Activated CD4-positive, CD25-positive, alpha-beta regulatory T cell treated with anti-CD3 and anti-CD28 coated beads, Interleukin-2, amount 50 U/mL, for 72 hours (primary cell): Measurements from ENCODE around the gene NUP58.

ENCODE experiments used
- DNase-seq: peaks from one replicate; pipeline ENCODE4 v3.0.0; 2021

NUP58 gene

DNA sequence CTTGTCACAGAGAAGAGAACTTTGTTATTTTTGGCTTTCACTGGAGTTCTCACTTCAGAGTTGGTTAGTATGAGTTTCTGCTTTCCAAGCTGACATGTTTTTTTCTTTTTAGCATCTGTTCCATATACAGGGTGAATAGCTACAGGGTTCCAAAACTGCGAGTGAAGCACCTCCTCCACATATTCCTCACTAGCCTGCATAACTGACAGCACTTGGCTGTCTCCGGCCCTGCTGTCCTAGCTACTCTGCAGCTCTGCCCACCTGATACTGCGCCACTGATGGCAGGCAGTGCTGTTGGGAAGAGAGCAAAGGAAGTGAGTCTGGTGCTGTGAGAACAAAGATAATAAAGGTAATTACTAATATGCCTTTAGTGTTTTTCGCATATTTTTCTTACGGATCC lies 77.1 kb downstream of the NUP58 start:
- no peak for DNase-seq

DNA sequence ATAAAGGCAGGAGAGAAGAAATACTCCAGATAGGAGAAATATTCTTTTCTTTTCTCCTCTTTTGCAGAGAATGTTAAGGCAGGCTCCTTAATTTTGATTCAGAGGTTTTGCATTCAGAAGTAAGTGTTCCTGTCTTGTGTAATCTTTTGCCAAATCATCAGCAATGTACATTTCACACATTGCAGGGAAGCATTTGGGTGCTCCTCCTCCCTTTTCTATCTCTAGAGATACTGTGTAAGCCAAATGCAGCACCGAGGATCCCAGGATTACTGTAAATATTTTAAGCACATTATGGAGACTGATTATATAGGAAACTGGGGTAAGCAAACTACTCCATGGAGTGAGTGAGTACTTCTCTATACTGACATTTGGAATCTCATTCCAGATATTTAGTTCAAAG lies 77.6 kb downstream of the NUP58 start:
- no peak for DNase-seq

DNA sequence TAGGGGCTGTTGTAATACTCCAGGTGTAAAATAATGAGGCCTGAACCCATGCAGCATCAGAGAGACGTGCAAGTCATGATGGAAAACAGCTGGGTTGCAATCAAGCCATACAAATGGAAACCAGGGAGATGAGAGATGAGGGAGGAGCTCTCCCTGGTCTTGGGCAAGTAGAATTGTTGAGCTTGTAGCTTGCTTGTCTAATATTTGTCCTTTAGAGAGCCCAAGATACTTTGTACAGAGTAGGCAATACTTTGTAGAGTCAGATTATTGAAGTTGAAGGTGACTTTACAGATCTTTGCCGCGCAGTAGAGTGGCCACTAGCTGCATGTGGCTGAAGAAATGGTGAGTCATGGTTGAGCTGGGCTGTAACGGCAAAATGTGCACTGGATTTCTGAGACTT lies 78.7 kb downstream of the NUP58 start:
- no peak for DNase-seq

DNA sequence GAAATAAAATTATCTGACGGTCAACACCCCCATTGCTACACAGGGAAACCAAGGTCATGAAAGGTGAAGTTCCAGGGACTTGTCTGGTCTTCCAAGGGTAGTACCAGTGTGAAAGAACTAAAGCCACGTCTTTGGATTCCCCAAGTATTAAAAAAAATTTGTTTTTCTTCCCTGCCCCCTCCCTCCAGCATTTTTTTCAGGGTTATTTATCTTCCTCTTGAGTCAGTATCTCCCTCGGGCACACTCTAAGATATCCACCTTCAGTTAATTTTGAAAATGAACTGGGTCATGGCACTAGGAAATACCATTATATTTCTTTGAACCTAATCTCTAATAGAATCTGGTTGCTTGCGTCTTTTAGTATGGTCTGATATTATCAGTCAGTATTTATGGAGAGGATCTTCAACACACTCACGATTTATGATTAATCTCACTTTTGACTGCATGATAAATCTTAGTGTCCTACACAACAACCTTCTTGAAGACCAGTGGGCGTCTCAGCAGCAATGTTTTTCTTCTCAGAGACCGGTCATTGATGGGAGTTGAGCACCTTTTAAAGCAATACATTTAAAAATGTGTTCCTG lies 79.4 kb downstream of the NUP58 start:
- DNase-seq = no peak

DNA sequence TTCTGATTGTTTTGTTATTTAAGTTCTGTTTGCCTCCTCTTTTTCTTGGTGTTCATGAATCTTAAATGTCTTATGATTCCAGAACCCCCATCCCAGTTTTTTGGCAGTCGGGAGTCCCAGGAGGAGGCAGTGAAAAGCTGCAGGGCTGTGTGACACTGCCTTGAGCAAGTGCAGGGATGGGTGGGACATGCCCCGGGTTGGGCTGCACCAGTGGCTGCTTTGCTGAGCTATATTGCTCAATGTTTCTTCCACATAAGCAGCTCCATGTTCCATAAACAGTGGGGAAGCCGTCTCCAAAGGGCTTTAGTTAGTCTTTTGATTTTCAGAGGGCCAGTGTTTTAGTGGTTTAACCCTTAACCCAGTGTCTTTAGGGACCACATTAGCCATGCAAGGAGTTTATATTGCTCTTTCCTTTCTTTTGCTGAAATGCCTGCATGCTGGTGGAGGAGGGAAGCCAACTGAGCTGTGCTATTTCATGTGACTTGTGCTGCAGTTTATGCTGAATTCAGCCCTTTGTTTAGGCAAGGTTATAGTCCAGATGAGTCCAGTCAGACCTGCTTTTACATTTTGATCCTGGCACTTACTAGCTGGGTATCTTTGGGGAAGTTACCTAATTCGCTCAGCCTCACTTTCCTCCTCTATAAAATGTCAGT lies 83.5 kb downstream of the NUP58 start:
- DNase-seq = no peak

DNA sequence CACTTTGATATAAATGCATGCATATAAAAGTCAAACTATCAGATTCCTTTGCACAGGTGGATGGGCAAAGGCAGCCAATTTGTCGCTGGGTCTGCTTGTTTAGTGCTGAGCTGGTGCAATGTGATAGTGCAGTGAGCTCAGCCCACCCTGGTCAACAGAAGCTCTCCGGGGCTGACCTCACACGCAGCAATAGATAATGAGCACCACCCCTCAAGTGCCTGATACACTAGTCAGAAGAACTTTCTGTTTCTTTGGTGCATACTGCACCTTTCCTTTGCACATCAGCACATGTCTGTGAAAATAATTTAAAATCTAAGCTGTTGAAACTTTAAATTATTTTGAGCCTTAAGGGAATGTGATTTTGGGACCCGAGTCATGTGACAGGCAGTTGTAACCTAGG lies 90.5 kb downstream of the NUP58 start:
- DNase-seq = no peak
